PC-3 (cell line): ENCODE results near the gene LAMTOR2. TPM values are rescaled to one million over a fixed set of nuclear protein-coding genes. Genes with fewer than 3 reads are reported as not detected.
A peak's percentile ranks its signal among the peaks of the same experiment; 100 is the strongest.

ENCODE experiments used
- ATAC-seq: fragments of 200-7000 bp; cut with Tn5 transposase; 2 replicates; pipeline ENCODE4 v1.9.1; 2020; ENCODE audit warnings: mild to moderate bottlenecking, moderate library complexity
- BruUV-seq: library from RNA; stranded (reverse); fragments of 400-500 nt; replicated peaks from 2 replicates; lab custom pipeline; 2021; lab: Mats Ljungman, UMichigan
- CTCF ChIA-PET: fragments of 300-600 bp; sonication (Branson Sonifier 250); formaldehyde crosslinking; loops from one replicate; lab custom pipeline; 2022; ENCODE audit warnings: antibody characterized with exemption; lab: Charles Lee
- POLR2A ChIA-PET: fragments of 300-600 bp; sonication (Branson Sonifier 250); formaldehyde crosslinking; loops from one replicate; lab custom pipeline; 2022; ENCODE audit warnings: antibody characterized with exemption; ENCODE audit not compliant: unreplicated experiment; lab: Charles Lee
- DNase-seq: peaks from one replicate; pipeline ENCODE4 v3.0.0-alpha.2; 2015
- H2AFZ ChIP-seq: fragments of 300-600 bp; sonication (generic); 2 replicates; pipeline ENCODE4 v1.6.0; 2016; ENCODE audit warnings: antibody characterized with exemption, low read length
- H3F3A ChIP-seq: fragments of 300-600 bp; sonication (generic); one replicate; pipeline ENCODE4 v1.6.0; 2017; ENCODE audit warnings: antibody characterized with exemption, low read length, control low read depth, mild to moderate bottlenecking; ENCODE audit not compliant: unreplicated experiment
- H3K27ac ChIP-seq: fragments of 300-600 bp; sonication (generic); 2 replicates; pipeline ENCODE4 v1.5.1; 2016; ENCODE audit warnings: mild to moderate bottlenecking, low read length
- H3K27me3 ChIP-seq: fragments of 300-600 bp; sonication (generic); 2 replicates; pipeline ENCODE4 v1.6.1; 2016; ENCODE audit warnings: low read length, mixed read lengths
- H3K36me3 ChIP-seq: fragments of 300-600 bp; sonication (generic); 2 replicates; pipeline ENCODE4 v1.6.1; 2016; ENCODE audit warnings: low read depth, mixed run types, low read length, mixed read lengths
- H3K4me1 ChIP-seq: fragments of 300-600 bp; sonication (generic); 2 replicates; pipeline ENCODE4 v1.5.1; 2016; ENCODE audit warnings: low read length; ENCODE audit not compliant: insufficient read depth
- H3K4me2 ChIP-seq: fragments of 300-600 bp; sonication (generic); 2 replicates; pipeline ENCODE4 v1.6.0; 2016; ENCODE audit warnings: low read length
- H3K4me3 ChIP-seq: fragments of 300-600 bp; sonication (generic); 2 replicates; pipeline ENCODE4 v1.5.1; 2016; ENCODE audit warnings: mild to moderate bottlenecking, low read length, mixed read lengths
- H3K79me2 ChIP-seq: fragments of 300-600 bp; sonication (generic); 2 replicates; pipeline ENCODE4 v1.6.1; 2017; ENCODE audit warnings: low read length, mixed read lengths
- H3K9ac ChIP-seq: fragments of 300-600 bp; sonication (generic); 2 replicates; pipeline ENCODE4 v1.6.0; 2016; ENCODE audit warnings: mild to moderate bottlenecking, low read length
- H3K9me2 ChIP-seq: fragments of 300-600 bp; sonication (generic); replicated peaks from 2 replicates; pipeline ENCODE4 v1.6.1; 2016; ENCODE audit warnings: mixed run types, low read length, mixed read lengths
- H3K9me3 ChIP-seq: fragments of 300-600 bp; sonication (generic); 2 replicates; pipeline ENCODE4 v1.6.1; 2016; ENCODE audit warnings: low read length, mixed read lengths
- H4K20me1 ChIP-seq: fragments of 300-600 bp; sonication (generic); 2 replicates; pipeline ENCODE4 v1.6.1; 2016; ENCODE audit warnings: low read length, mixed read lengths
- CTCF ChIP-seq: fragments of 300-600 bp; sonication (generic); conservative IDR thresholded peaks from 2 replicates; pipeline ENCODE4 v1.5.1; 2017; ENCODE audit warnings: antibody characterized with exemption, low read depth, mild to moderate bottlenecking, low read length
- EZH2 ChIP-seq: fragments of 300-600 bp; sonication (generic); IDR thresholded peaks from one replicate; pipeline ENCODE4 v1.6.1; 2017; ENCODE audit warnings: antibody characterized with exemption, mild to moderate bottlenecking, low read length; ENCODE audit not compliant: unreplicated experiment
- EZH2phosphoT487 ChIP-seq: fragments of 300-600 bp; sonication (generic); IDR thresholded peaks from 2 replicates; pipeline ENCODE4 v1.6.1; 2018; ENCODE audit warnings: mild to moderate bottlenecking, antibody characterized with exemption, low read length, borderline replicate concordance
- intact Hi-C: fragments of 100-400 bp; cut with micrococcal nuclease; formaldehyde crosslinking; loops from 2 replicates; pipeline ENCODE4 v1.9.0; 2023
- total RNA-seq: library from RNA; depleted of rRNA; stranded (reverse); fragments of >200 nt; gene quantifications from 2 replicates; pipeline ENCODE4 v1.2.3, GENCODE V29; 2014

The LAMTOR2 gene
- total RNA-seq, 1 experiment from 2014 or later: 130 TPM

- no TSS peak for BruUV-seq
- TF ChIP-seq EZH2phosphoT487 (no peak), CTCF (no peak), EZH2 (no peak)
These were observed 50.6 kb downstream of the LAMTOR2 start for GRCh38 chr1:156104861-156105832.

GRCh38 chr1:156106624-156107488, 52.3 kb downstream of the LAMTOR2 start:
- peak overlapping the region; percentile 62 for H3K4me2 ChIP-seq
- H3K9ac ChIP-seq: peak overlapping the region; percentile 43
- H3F3A ChIP-seq: no peaks in the 10 kb centered on the region
- H3K4me3 ChIP-seq: peak overlapping the region; percentile 25; the same call in 1 of the 2 replicates
- H2AFZ ChIP-seq: no peak overlapping the region
- H3K9me3 ChIP-seq: no peaks in the 10 kb centered on the region
- H3K79me2 ChIP-seq: no peaks in the 10 kb centered on the region
- H3K36me3 ChIP-seq: no peaks in the 10 kb centered on the region
- POLR2A ChIA-PET: interaction anchor here (0.6 to 1.2 kb wide), 2 partner anchors 8 to 187 kb away, joined by 5 to 7 read pairs; partner anchors contain the start of gene LMNA
- ATAC-seq: peak; percentile 3
- DNase-seq: peak; percentile 39
- peaks cover 56% of the 10 kb centered on the region for H3K4me1 ChIP-seq
- no peaks in the 10 kb centered on the region for H3K9me2 ChIP-seq
- TF ChIP-seq CTCF: no peak
- TF ChIP-seq EZH2phosphoT487: no peak
- no peak for TF ChIP-seq EZH2
- intact Hi-C loops: no loop called here
- BruUV-seq: TSS peak; percentile 65
- CTCF ChIA-PET: interaction anchor here (0.6 to 1.1 kb wide), 2 partner anchors 20 to 23 kb away, joined by 3 read pairs; no protein-coding TSS in a partner anchor
- H3K27me3 ChIP-seq: no peaks in the 10 kb centered on the region
- peak overlapping the region; percentile 75 for H3K27ac ChIP-seq
- H4K20me1 ChIP-seq: no peaks in the 10 kb centered on the region

More at GRCh38 chr1:156104861-156105832, 50.6 kb downstream of the LAMTOR2 start:
- Histone ChIP-seq H3K36me3 (no peaks in the 10 kb centered on the region), H3K9me3 (no peaks in the 10 kb centered on the region), H3K79me2 (no peaks in the 10 kb centered on the region), H3K27ac (peak overlapping the region; percentile 78), H4K20me1 (no peaks in the 10 kb centered on the region), H3K4me2 (peak overlapping the region; percentile 67), H3K4me3 (no peak overlapping the region), H3K9me2 (no peaks in the 10 kb centered on the region), H2AFZ (no peak overlapping the region), H3K4me1 (peaks cover 71% of the 10 kb centered on the region), H3K27me3 (no peaks in the 10 kb centered on the region), H3K9ac (peak overlapping the region; percentile 63), H3F3A (no peaks in the 10 kb centered on the region)
- POLR2A ChIA-PET: no interaction called here
- no peak for ATAC-seq
- intact Hi-C loops: no loop called here
- no peak for DNase-seq
- CTCF ChIA-PET: no interaction called here
